Bronchial epithelial cell (primary cell): Measurements from ENCODE around the gene KCNJ12. TPM values are rescaled to one million over a fixed set of nuclear protein-coding genes. Genes with fewer than 3 reads are reported as not detected.
"Not testable (repeated sequence)": the region's sequence is repeated elsewhere in the genome, so short reads cannot be mapped to it uniquely, and the experiment has no call there.

Experiments used
- DNase-seq: peaks from one replicate; pipeline ENCODE4 v3.0.0-alpha.2; 2010; ENCODE audit warnings: low read depth
- FAIRE-seq: peaks from 2 replicates; lab custom pipeline; 2011; peaks lifted over from hg19 to GRCh38; lab: Jason Lieb, UNC
- H3K27me3 ChIP-seq: 2 replicates; pipeline ENCODE4 v1.5.1; 2011; ENCODE audit warnings: low read length; ENCODE audit not compliant: control insufficient read depth, insufficient read depth
- H3K36me3 ChIP-seq: 2 replicates; pipeline ENCODE4 v1.5.1; 2011; ENCODE audit warnings: low read length; ENCODE audit not compliant: control insufficient read depth, insufficient read depth
- H3K4me3 ChIP-seq: 2 replicates; pipeline ENCODE4 v1.5.1; 2011; ENCODE audit warnings: mild to moderate bottlenecking, low read depth, low read length, control low read depth
- total RNA-seq: library from RNA; depleted of rRNA; stranded (reverse); fragments of >200 nt; gene quantifications from 2 replicates; pipeline ENCODE4 v1.2.1, GENCODE V29; 2014
- TF ChIP-seq, protein P1 (sequence below): IDR thresholded peaks from 2 replicates; pipeline ENCODE4 v1.5.1; 2011; ENCODE audit warnings: mild to moderate bottlenecking, moderate library complexity, low read length, control low read depth, inconsistent platforms; ENCODE audit not compliant: insufficient read depth, severe bottlenecking

The KCNJ12 gene
- total RNA-seq, 1 donor from 2014 or later: under 0.01 TPM

DNA sequence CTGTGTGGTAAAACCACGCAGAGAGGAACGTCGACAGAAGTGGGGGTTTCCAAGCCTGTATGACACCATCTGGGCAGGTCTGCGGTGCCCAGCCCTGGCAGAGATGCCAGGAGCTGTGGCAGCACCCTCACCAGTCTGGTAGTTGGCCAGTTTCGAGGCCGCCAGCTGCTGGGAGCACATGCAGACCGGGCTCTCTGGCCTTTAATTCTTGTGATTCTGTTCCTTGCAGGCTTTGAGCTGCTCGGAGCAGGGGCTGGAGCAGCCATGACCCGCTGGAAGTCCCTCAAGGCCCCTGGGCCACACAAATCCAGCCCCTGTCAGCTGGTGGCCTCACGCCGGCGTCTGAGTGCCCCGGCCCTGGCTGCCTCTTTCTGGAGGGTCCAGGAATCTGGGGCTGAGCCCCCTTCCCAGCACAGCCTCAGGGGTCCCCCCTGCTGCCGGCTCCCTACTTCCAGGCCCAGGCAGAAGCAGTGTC, 36.1 kb downstream of the KCNJ12 start:
- not testable (repeated sequence) for DNase-seq, H3K4me3 ChIP-seq, H3K27me3 ChIP-seq, H3K36me3 ChIP-seq, FAIRE-seq

DNA sequence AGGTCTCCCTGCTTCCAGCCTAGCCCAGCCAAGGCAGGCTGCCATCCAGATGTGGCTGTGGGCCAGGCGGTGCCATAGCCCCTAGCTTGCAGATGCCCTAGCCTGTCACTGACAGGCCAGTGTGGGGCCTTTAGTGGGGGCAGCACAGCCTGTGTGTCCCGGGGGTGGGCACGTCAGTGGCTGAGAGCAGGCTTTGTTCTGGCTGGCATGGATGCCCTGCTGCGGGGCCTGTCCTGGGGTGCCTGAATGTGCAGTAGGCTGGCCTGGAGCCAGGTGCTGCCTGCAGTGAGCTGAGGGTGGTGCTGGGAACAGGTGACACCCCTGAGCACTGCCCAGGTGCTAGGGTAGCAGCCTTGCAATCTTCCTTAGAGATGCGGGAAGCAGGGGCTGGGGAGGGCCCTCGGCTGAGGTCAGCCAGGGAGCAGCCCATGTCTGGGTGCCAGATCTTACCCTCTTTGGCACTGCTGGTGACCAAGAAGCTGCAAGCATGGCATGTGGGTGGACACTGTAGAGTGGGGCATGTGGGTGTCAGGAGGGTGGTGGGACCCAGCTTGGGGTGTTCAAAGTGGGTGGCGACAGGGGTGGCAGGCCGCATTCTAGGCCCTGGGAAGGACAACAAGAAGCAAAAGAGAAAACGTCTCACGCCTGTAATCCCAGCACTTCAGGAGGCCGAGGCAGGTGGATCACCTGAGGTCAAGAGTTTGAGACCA, 37.6 kb downstream of the KCNJ12 start:
- not testable (repeated sequence) for H3K27me3 ChIP-seq, DNase-seq, H3K4me3 ChIP-seq, H3K36me3 ChIP-seq
- FAIRE-seq: peak; percentile 98

DNA sequence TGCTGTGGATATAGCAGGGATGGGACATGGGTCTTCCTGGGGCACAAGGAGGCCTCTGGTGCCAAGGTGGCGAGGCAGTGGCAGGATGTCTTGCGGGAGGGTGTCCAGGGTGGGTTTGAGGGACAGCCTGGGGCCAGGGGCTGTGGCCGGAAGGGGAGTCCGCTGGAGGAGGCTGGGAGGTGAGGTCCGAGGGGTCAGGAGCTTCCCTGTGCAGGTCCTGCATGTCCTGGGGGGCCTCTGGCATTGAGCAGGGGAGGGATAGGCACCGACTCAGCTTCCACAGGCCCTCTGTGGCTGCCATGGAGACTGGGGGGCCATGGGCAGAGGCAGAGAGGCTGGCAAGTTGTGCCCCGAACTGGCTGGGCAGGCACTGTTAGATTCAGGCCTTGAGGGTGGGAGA, 38.5 kb downstream of the KCNJ12 start:
- H3K36me3 ChIP-seq: not testable (repeated sequence)

GRCh38 chr17:21415166-21415990, 39.2 kb downstream of the KCNJ12 start:
- H3K4me3 ChIP-seq, H3K36me3 ChIP-seq, H3K27me3 ChIP-seq, DNase-seq: not testable (repeated sequence)
- peak; percentile 99 for FAIRE-seq

More for the DNA sequence above, 38.5 kb downstream of the KCNJ12 start:
- not testable (repeated sequence) for H3K4me3 ChIP-seq, DNase-seq, H3K27me3 ChIP-seq
- FAIRE-seq: peak; percentile 83

DNA sequence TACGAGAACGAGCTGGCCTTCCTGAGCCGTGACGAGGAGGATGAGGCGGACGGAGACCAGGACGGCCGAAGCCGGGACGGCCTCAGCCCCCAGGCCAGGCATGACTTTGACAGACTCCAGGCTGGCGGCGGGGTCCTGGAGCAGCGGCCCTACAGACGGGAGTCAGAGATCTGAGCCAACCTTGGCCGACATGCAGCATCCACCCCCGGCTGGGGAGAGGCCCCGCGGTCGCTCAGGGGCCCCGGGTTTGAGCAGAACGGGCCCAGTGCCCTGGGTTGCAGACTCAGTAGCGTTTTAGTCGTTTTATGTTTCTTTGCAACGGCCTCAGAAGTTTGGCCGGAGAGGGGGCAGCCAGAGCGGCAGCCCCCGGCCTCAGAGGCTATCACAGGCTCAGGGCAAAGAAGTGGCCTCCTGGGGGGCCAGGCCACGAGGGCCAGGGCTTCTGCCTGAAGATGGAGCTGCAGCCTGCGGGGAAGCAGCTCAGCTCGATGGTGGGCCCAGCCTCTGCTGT, 40.4 kb downstream of the KCNJ12 start:
- not testable (repeated sequence) for H3K36me3 ChIP-seq, H3K4me3 ChIP-seq, DNase-seq, H3K27me3 ChIP-seq, FAIRE-seq

- peak; percentile 91 for FAIRE-seq
- H3K27me3 ChIP-seq, H3K4me3 ChIP-seq, DNase-seq, H3K36me3 ChIP-seq: not testable (repeated sequence)
Measured at GRCh38 chr17:21417349-21417748, 41.2 kb downstream of the KCNJ12 start.

- no peak for FAIRE-seq
- H3K27me3 ChIP-seq: no peaks in the 10 kb centered on the region
- DNase-seq: no peak
Measured at GRCh38 chr17:21417921-21418320, 41.8 kb downstream of the KCNJ12 start.

DNA sequence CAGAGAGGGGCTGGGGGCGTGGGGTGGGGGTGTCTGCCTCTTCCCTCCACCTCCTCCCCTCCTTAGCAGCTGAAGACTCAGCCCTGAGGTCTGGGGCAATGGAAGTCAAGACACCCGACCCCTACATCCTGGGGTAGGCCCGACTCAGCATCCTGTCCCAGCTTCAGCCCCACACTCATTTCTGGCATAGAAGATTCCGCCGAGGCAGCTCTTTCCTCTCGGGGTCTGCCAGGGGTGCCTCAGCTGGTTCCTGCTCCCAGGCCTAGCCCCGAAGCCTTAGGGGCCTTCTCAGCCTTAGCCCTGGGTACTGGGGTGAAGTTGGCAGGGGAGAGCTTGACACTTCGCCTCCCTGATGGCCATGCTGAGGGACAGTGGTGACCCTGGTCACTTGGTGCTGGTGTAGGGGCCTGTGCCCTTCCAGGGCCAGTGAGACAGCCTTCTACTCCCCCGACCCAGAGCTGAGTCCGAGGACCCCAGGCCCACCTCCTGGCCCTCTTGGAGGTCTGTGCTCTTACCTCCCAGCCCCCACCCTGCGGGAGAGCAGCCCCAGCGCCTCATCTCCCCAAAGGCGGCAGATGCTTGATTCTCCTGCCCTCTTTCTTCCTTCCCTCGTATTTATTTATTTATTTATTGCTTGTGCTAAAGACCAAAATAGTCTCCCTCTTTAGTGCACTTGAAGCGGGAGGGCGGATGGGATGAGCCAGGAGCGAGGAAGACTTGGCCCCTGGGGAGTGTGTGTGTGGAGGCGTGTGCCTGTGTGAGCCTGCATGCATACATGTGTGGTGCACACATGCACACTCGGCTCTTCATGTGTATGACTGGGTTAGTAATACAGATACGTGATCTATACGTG, 42.5 kb downstream of the KCNJ12 start:
- Histone ChIP-seq H3K27me3 (no peaks in the 10 kb centered on the region), H3K36me3 (no peaks in the 10 kb centered on the region), H3K4me3 (no peak overlapping the region)
- FAIRE-seq (no peak), DNase-seq (no peak)
- TF ChIP-seq, protein P1, sequence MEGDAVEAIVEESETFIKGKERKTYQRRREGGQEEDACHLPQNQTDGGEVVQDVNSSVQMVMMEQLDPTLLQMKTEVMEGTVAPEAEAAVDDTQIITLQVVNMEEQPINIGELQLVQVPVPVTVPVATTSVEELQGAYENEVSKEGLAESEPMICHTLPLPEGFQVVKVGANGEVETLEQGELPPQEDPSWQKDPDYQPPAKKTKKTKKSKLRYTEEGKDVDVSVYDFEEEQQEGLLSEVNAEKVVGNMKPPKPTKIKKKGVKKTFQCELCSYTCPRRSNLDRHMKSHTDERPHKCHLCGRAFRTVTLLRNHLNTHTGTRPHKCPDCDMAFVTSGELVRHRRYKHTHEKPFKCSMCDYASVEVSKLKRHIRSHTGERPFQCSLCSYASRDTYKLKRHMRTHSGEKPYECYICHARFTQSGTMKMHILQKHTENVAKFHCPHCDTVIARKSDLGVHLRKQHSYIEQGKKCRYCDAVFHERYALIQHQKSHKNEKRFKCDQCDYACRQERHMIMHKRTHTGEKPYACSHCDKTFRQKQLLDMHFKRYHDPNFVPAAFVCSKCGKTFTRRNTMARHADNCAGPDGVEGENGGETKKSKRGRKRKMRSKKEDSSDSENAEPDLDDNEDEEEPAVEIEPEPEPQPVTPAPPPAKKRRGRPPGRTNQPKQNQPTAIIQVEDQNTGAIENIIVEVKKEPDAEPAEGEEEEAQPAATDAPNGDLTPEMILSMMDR: no peak

More at GRCh38 chr17:21417921-21418320, 41.8 kb downstream of the KCNJ12 start:
- Histone ChIP-seq H3K4me3 (no peak overlapping the region), H3K36me3 (no peaks in the 10 kb centered on the region)
- TF ChIP-seq, protein P1: no peak
